ENCODE results near the gene ADGRB3. TPM values are rescaled to one million over a fixed set of nuclear protein-coding genes. Genes with fewer than 3 reads are reported as not detected.
A peak's percentile ranks its signal among the peaks of the same experiment; 100 is the strongest.
"Not testable (repeated sequence)": the region's sequence is repeated elsewhere in the genome, so short reads cannot be mapped to it uniquely, and the experiment has no call there.

ADGRB3 gene
- total RNA-seq, 1 donor from 2014 or later: 1.8 TPM

- Mint-ChIP-seq H3K27me3 (no peaks in the 10 kb centered on the region), H3K36me3 (ENCODE audit: insufficient read depth) (no peaks in the 10 kb centered on the region), H3K27ac (no peak overlapping the region), H3K9me3 (ENCODE audit: low read depth) (no peaks in the 10 kb centered on the region), H3K4me3 (ENCODE audit: low read depth) (no peak overlapping the region), H3K4me1 (ENCODE audit: low read depth) (no peaks in the 10 kb centered on the region)
- TF ChIP-seq, protein P1, sequence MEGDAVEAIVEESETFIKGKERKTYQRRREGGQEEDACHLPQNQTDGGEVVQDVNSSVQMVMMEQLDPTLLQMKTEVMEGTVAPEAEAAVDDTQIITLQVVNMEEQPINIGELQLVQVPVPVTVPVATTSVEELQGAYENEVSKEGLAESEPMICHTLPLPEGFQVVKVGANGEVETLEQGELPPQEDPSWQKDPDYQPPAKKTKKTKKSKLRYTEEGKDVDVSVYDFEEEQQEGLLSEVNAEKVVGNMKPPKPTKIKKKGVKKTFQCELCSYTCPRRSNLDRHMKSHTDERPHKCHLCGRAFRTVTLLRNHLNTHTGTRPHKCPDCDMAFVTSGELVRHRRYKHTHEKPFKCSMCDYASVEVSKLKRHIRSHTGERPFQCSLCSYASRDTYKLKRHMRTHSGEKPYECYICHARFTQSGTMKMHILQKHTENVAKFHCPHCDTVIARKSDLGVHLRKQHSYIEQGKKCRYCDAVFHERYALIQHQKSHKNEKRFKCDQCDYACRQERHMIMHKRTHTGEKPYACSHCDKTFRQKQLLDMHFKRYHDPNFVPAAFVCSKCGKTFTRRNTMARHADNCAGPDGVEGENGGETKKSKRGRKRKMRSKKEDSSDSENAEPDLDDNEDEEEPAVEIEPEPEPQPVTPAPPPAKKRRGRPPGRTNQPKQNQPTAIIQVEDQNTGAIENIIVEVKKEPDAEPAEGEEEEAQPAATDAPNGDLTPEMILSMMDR (IDR thresholded peaks at IDR 0.05; ENCODE audit: unreplicated experiment): no peak
- no peak for DNase-seq (ENCODE audit: low spot score, unreplicated experiment)
Measured at GRCh38 chr6:69102416-69102815, 467.3 kb downstream of the ADGRB3 start.

- TF ChIP-seq, protein P1 (IDR thresholded peaks at IDR 0.05; ENCODE audit: unreplicated experiment): no peak
Measured at GRCh38 chr6:69105288-69105687, 470.2 kb downstream of the ADGRB3 start.

GRCh38 chr6:69106511-69106910 lies 471.4 kb downstream of the ADGRB3 start:
- H3K27me3 Mint-ChIP-seq: no peaks in the 10 kb centered on the region
- peaks cover 3% of the 10 kb centered on the region for H3K4me1 Mint-ChIP-seq (ENCODE audit: low read depth)
- H3K9me3 Mint-ChIP-seq (ENCODE audit: low read depth): no peaks in the 10 kb centered on the region
- H3K27ac Mint-ChIP-seq: no peak overlapping the region
- TF ChIP-seq, protein P1 (IDR thresholded peaks at IDR 0.05; ENCODE audit: unreplicated experiment): no peak
- no peak overlapping the region for H3K4me3 Mint-ChIP-seq (ENCODE audit: low read depth)
- DNase-seq (ENCODE audit: low spot score, unreplicated experiment): no peak
- no peaks in the 10 kb centered on the region for H3K36me3 Mint-ChIP-seq (ENCODE audit: insufficient read depth)

More at GRCh38 chr6:69105288-69105687, 470.2 kb downstream of the ADGRB3 start:
- Mint-ChIP-seq H3K27ac (no peak overlapping the region), H3K9me3 (ENCODE audit: low read depth) (no peaks in the 10 kb centered on the region), H3K4me1 (ENCODE audit: low read depth) (no peaks in the 10 kb centered on the region), H3K36me3 (ENCODE audit: insufficient read depth) (no peaks in the 10 kb centered on the region), H3K4me3 (ENCODE audit: low read depth) (no peak overlapping the region), H3K27me3 (no peaks in the 10 kb centered on the region)
- no peak for DNase-seq (ENCODE audit: low spot score, unreplicated experiment)

- Mint-ChIP-seq H3K36me3 (ENCODE audit: insufficient read depth) (no peaks in the 10 kb centered on the region), H3K4me1 (ENCODE audit: low read depth) (peaks cover 6% of the 10 kb centered on the region), H3K9me3 (ENCODE audit: low read depth) (peaks cover 8% of the 10 kb centered on the region), H3K4me3 (ENCODE audit: low read depth) (no peak overlapping the region), H3K27ac (peak overlapping the region; percentile 26), H3K27me3 (no peaks in the 10 kb centered on the region)
- DNase-seq (ENCODE audit: low spot score, unreplicated experiment): no peak
- TF ChIP-seq, protein P1 (IDR thresholded peaks at IDR 0.05; ENCODE audit: unreplicated experiment): no peak
Measured at GRCh38 chr6:69111301-69111700, 476.2 kb downstream of the ADGRB3 start.

DNA sequence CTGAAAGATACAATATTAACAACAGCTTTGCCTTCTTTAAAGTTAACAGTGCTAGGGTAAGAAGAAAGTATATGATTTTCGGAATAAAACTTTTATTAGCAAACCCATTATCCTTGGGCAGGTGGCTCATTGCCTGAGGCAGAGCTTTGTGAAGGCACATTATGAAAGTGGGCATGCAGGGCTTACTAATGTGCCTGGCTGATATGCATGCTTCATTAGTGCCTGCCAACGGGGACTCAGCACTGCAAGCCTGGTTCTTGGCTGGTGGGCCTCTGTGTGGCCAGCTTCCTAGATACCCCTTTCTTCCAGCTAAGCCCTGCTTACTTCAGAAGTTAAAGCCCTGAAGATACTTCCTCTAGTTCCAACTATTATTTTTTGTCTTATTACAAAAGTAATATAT lies 481.6 kb downstream of the ADGRB3 start:
- TF ChIP-seq, protein P1 (IDR thresholded peaks at IDR 0.05; ENCODE audit: unreplicated experiment): no peak
- no peaks in the 10 kb centered on the region for H3K27me3 Mint-ChIP-seq
- DNase-seq (ENCODE audit: low spot score, unreplicated experiment): no peak
- no peaks in the 10 kb centered on the region for H3K36me3 Mint-ChIP-seq (ENCODE audit: insufficient read depth)
- no peak overlapping the region for H3K4me3 Mint-ChIP-seq (ENCODE audit: low read depth)
- no peak overlapping the region for H3K27ac Mint-ChIP-seq
- H3K4me1 Mint-ChIP-seq (ENCODE audit: low read depth): peaks cover 2% of the 10 kb centered on the region
- peaks cover 11% of the 10 kb centered on the region for H3K9me3 Mint-ChIP-seq (ENCODE audit: low read depth)

- H3K9me3 Mint-ChIP-seq (ENCODE audit: low read depth): not testable (repeated sequence)
Measured at GRCh38 chr6:69121461-69122406, 486.7 kb downstream of the ADGRB3 start.

More at GRCh38 chr6:69121461-69122406, 486.7 kb downstream of the ADGRB3 start:
- not testable (repeated sequence) for H3K27me3 Mint-ChIP-seq; H3K4me1 Mint-ChIP-seq (ENCODE audit: low read depth); H3K4me3 Mint-ChIP-seq (ENCODE audit: low read depth); H3K36me3 Mint-ChIP-seq (ENCODE audit: insufficient read depth); DNase-seq (ENCODE audit: low spot score, unreplicated experiment); H3K27ac Mint-ChIP-seq
